Thoracic aorta (tissue), 2 donors: ENCODE measurements around the gene RIPK4. TPM values are rescaled to one million over a fixed set of nuclear protein-coding genes. Genes with fewer than 3 reads are reported as not detected.

Source experiments
- ATAC-seq: fragments of 150-250 bp; one replicate; pipeline ENCODE4 v1.8.0; 2017; ENCODE audit warnings: low read depth; ENCODE audit not compliant: insufficient number of reproducible peaks, low FRiP score
- DNase-seq: peaks from one replicate; pipeline ENCODE4 v3.0.0-alpha.2; 2020; ENCODE audit warnings: low spot score
- H3K27ac ChIP-seq, 2 donors: fragments of 200-600 bp; sonication (generic); 1 replicate in 1 of 2; 2 replicates in 1 of 2; pipeline ENCODE4 v1.5.1; 2016; ENCODE audit warnings: mild to moderate bottlenecking in 2 of 2, moderate library complexity in 2 of 2
- H3K27me3 ChIP-seq: fragments of 200-600 bp; sonication (generic); replicated peaks from 2 replicates; pipeline ENCODE4 v1.6.0; 2016; ENCODE audit warnings: mild to moderate bottlenecking; ENCODE audit not compliant: insufficient read depth
- H3K36me3 ChIP-seq: fragments of 200-600 bp; sonication (generic); one replicate; pipeline ENCODE4 v1.5.1; 2016
- H3K4me1 ChIP-seq, 2 donors: fragments of 200-600 bp; sonication (generic); 1 replicate in 1 of 2; 2 replicates in 1 of 2; pipeline versions ENCODE4 v1.5.1 to v1.6.0; 2016; ENCODE audit warnings: low read depth in 2 of 2, mild to moderate bottlenecking in 1 of 2; ENCODE audit not compliant: control insufficient read depth in 1 of 2
- H3K4me3 ChIP-seq: fragments of 200-600 bp; sonication (generic); 2 replicates; pipeline ENCODE4 v1.5.1; 2016; ENCODE audit warnings: mild to moderate bottlenecking
- H3K9me3 ChIP-seq: fragments of 200-600 bp; sonication (generic); 2 replicates; pipeline ENCODE4 v1.5.1; 2016
- total RNA-seq, 2 donors: library from RNA; depleted of rRNA; stranded (reverse); fragments of >200 nt; gene quantifications; one replicate each; pipeline versions ENCODE4 v1.1.0 to v1.2.3, GENCODE V29; 2016
- TF ChIP-seq, protein P1 (sequence below): fragments of 200-600 bp; sonication (generic); IDR thresholded peaks from one replicate; pipeline ENCODE4 v1.5.1; 2019; ENCODE audit warnings: antibody characterized with exemption

Gene RIPK4
- total RNA-seq, 2 donors from 2014 or later: 6.3 to 9.2 TPM

DNA sequence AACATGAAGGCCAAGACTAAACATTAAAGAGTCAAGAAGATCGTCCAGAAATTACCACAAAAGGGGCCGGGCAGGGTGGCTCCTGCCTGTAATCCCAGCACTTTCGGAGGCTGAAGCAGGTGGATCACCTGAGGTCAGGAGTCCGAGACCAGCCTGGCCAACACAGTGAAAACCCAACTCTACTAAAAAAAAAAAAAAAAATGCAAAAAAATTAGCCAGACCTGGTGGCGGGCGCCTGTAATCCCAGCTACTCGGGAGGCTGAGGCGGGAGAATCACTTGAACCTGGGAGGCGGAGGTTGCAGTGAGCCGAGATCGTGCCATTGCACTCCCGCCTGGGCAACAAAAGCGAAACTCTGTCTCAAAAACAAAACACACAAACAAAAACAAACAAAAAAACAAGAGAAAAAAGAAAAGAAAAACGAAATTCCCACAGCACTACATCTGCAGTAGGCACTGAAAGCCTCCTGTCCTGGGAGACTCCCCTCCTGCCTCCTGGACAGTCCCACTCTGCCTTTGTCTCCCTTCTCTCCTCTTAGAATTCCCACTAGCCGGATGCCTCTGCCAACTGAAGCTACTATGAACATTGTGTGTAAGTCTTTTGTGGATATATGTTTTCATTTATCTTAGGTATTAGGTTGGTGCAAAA lies 17.7 kb upstream of the RIPK4 start:
- ATAC-seq: no peak

DNA sequence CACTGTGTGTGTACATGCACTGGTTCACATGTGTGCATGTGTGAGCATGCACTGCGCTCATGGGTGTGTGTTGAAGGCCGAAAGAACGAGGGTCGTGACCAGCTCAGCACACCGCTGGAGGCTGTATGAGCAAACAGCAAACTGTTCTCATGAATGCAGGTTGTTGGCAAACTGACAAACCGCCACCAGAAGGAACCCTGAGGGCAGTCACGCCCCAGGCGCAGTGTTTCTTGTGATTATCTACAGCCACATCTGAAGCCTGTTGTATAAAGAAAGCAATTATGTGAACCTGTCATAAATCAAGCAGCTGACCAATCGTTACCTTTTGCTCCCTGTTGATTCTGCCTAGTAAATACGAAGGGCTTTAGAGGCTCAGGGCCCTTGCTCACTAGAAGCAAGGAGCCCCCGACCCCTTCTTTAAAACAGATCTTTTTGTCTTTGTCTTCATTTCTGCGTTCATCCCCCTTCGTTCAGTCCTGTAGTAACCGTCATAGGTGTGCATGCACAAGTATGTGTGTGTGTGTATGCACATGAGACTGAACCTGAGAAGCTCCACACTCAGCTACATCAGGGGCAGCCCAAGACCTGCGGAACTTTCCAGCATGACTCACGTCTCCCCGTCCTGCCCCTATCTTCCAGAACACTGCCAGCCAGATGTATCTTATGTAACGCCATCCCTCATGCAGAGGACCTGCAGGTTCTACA lies 16.8 kb upstream of the RIPK4 start:
- Histone ChIP-seq H3K4me1 (peaks cover 0 to 4% of the 10 kb centered on the region in 2 donors), H3K27me3 (no peaks in the 10 kb centered on the region), H3K27ac (no peak overlapping the region), H3K36me3 (no peaks in the 10 kb centered on the region), H3K9me3 (no peaks in the 10 kb centered on the region), H3K4me3 (no peak overlapping the region)
- TF ChIP-seq, protein P1, sequence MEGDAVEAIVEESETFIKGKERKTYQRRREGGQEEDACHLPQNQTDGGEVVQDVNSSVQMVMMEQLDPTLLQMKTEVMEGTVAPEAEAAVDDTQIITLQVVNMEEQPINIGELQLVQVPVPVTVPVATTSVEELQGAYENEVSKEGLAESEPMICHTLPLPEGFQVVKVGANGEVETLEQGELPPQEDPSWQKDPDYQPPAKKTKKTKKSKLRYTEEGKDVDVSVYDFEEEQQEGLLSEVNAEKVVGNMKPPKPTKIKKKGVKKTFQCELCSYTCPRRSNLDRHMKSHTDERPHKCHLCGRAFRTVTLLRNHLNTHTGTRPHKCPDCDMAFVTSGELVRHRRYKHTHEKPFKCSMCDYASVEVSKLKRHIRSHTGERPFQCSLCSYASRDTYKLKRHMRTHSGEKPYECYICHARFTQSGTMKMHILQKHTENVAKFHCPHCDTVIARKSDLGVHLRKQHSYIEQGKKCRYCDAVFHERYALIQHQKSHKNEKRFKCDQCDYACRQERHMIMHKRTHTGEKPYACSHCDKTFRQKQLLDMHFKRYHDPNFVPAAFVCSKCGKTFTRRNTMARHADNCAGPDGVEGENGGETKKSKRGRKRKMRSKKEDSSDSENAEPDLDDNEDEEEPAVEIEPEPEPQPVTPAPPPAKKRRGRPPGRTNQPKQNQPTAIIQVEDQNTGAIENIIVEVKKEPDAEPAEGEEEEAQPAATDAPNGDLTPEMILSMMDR: no peak
- DNase-seq (no peak), ATAC-seq (no peak)

More for the DNA sequence above, 17.7 kb upstream of the RIPK4 start:
- Histone ChIP-seq H3K27me3 (no peaks in the 10 kb centered on the region), H3K36me3 (no peaks in the 10 kb centered on the region), H3K9me3 (no peaks in the 10 kb centered on the region), H3K27ac (no peak overlapping the region), H3K4me1 (no peaks in the 10 kb centered on the region), H3K4me3 (no peak overlapping the region)
- no peak for DNase-seq
- TF ChIP-seq, protein P1: no peak

DNA sequence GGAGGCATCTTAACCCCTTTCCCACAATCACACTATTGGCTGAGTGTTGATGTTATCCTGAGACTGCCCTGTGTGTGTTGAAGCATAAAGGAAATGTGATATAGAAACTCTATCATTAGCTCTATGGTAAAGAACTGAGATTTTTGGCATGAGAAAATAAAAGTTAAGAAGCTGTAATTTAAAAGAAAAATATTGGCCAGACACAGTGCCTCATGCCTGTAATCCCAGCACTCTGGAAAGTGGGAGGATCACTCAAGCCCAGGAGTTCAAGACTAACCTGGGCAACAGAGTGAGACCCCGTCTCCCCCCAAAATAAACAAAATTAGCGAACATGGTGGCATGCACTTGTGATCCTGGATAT lies 14.2 kb upstream of the RIPK4 start:
- Histone ChIP-seq H3K4me3 (no peak overlapping the region), H3K36me3 (no peaks in the 10 kb centered on the region), H3K9me3 (no peaks in the 10 kb centered on the region), H3K27ac (no peak overlapping the region), H3K4me1 (peaks cover 7 to 15% of the 10 kb centered on the region in 2 donors), H3K27me3 (no peaks in the 10 kb centered on the region)
- TF ChIP-seq, protein P1: no peak
- ATAC-seq (no peak), DNase-seq (no peak)

DNA sequence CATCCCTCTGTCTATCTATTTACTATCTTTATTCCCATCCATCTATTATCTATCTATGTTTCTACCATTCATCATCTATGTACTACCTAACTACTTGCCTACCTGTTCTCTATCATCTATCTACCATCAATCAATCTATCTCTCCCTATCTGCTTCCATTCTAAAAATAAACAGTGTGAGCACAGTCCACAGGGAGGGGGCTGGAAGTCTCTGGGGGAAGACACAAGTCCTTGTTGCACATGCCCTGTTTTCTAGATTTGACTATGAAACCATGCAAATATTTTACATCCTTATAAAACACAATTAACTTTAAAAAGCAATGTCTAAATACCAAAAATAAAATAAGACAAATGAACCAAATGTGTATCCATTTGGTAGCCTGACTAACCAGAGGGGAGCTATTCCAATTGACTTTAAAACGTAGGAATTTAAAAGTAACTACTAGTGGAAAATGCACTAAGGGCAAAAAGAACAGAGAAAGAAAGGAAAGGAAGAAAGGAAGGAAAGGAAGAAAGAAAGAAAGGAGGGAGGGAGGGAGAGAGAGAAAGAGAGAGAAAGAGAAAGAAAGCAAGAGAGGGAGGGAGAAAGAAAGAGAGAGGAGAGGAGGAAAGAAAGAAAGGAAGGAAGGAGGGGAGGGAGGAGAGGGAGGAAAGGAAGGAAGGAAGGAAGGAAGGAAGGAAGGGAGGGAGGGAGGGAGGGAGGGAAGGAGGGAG lies 13.6 kb upstream of the RIPK4 start:
- Histone ChIP-seq H3K9me3 (no peaks in the 10 kb centered on the region), H3K27ac (no peak overlapping the region), H3K4me3 (no peak overlapping the region), H3K27me3 (no peaks in the 10 kb centered on the region), H3K36me3 (no peaks in the 10 kb centered on the region), H3K4me1 (peaks cover 7 to 15% of the 10 kb centered on the region in 2 donors)
- TF ChIP-seq, protein P1: no peak
- no peak for DNase-seq
- no peak for ATAC-seq

DNA sequence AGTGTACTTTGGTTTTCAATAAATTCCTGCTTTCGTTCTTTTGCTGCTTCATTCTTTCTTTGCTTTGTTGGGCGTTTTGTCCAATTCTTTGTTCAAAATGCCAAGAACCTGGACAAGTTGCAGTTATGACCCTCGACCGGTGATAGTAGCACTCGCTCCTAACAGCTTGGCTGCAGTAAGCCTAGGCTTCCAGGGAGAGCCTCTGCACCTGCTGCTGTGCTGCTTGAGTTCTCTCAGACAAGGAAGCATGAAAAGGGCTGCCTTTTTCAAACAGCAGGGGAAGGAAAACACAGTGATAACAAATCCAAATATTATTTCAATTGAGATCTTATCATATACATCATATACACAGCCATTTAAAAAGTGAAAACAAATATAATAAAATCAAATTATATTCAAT lies 12.8 kb upstream of the RIPK4 start:
- no peak overlapping the region for H3K27ac ChIP-seq
- no peak overlapping the region for H3K4me3 ChIP-seq
- DNase-seq: no peak
- H3K36me3 ChIP-seq: no peaks in the 10 kb centered on the region
- ATAC-seq: no peak
- H3K4me1 ChIP-seq: peaks cover 7 to 15% of the 10 kb centered on the region in 2 donors
- H3K9me3 ChIP-seq: no peaks in the 10 kb centered on the region
- H3K27me3 ChIP-seq: no peaks in the 10 kb centered on the region
- TF ChIP-seq, protein P1: no peak
